HG03460 (cell line): Measurements from ENCODE around the gene DPYD.

Source experiments
- ATAC-seq: cut with Tn5 transposase; IDR thresholded peaks from one replicate; pipeline ENCODE4 v1.9.1; 2021; ENCODE audit not compliant: unreplicated experiment

The DPYD gene

DNA sequence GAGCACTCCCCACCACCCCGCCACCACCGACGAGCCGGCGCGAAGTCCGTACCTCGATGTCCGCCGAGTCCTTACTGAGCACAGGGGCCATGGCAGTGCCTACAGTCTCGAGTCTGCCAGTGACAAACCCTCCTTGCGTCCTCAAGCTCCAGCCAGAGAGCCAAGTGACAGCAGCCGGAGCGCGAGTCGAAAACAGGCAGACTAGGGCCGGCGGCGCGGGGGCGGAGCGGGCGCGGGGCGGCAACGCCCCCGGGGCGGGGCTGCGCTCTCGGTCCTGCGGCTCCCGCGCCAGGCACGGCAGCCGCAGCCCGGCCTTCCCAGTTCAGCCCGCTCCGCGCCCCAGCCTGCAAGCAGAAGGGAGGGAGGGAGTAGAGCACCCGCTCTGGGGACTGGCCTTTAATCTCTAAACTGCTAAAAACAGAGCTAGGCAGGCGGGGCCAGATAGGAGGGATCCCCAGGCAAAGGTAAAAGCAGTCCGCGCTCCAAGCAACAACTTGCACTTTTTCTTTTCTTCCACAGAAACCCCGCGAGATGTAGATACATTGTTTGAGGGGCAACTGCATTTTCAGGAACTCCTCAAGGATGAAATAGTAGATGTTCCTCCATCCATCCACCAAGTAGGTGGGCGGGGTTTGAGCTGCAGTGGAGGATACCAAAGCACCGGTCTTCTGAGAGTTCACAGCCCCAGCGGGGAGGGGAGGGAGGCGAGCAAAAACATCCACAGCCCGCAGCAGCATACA, at the start of gene DPYD:
Gene DPYD (minus strand): TSS at position 203 of the 740 bp plus-strand sequence. CDS start 112 bp downstream, at position 91.
- ATAC-seq = peak; percentile 85

DNA sequence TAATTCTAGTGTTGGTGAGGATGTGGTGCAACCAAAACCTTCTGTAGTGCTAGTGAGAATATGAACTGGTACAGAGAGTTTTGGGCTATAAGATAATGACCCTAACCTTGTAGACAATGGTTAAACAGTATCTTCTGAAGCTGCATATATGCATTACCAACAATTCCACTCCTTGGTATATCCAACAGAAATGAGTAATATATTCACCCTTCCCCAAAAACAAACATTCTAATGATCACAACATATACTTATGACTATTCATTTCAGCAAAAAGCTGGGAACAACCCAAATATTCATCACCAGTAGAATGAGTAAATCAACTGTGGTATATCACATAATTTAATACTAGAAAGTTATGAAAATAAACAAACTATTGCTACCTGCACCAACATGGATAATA, 39.6 kb upstream of the DPYD start:
- ATAC-seq = no peak

DNA sequence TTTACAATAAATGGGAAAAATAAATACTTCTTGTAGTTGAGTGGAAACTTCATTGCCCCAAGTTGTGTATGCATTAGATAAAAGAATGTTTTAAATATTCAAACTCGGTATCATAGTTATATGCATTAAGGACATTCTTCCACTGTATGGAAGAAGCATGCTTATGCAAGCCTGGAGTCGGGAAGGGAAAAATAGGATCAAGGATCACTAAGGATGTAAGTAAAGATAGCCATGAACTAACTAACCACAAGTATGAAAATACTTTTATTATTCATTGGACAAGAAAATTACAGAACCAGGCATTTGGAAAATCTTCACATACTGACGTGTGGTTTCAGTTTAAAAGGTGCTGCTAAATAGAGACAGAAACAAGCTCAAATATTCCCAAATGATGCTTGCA, 26.9 kb upstream of the DPYD start:
- no peak for ATAC-seq

DNA sequence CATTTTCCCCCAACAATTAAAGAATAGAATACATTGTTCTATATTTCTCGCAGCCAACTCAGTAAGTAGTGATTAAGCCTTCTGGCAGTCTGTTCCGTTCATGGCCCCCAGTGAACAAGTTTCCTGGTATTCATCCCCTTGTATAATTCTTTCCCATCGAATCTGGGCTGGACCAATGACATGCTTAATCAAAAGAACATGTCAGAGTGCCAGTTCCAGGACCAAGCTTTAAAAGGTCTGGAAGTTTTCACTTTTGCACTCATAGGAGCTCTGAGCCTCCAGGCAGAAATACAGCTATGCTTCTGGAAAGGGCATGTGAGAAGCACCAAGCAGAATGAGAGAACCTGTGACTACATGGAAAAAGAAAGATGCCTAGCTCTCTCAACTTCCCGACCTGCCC, 22.5 kb upstream of the DPYD start:
- ATAC-seq = no peak

DNA sequence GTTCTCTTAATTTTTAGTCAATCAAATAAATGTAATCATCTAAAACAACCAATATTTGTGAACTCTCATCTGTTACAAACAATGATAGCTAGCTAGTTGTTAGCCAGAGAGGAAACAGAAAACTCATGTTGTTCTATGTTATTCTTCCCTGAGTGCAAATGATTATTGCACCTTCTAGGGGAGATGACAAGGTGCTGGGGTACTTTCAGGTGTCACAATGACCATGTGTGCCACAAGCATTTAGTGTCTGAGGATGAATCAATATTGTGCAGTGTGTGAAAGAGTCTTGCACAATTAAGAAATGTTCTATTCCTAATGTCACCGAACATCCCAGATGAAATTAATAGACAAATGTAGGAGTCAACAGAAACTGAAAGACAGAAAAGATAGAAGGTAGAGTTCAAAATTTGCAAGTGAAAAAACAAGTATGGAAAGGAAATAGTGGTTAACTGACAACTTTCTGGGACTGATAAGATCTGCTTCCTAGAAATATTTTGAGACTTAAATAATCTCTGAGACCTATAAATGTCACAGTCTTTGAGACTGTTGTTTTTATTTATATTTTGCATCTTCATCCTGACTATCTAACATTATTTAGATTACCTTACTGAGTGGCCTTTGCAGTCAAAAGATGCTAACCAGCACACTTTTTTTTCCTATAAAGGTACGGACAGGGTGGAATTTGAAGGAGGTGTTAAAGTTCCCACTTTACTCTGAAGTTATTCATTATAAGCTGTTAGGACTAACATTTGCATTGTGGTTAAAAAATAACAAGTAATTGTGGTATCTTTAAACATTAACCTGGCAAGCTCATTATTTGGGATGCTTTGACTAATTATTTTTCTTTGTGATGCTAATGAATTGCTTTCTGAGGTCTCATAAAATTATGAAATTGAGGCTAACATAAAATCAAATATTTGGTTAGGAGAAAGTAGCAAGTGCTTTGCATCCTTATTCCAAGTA, 21.6 kb upstream of the DPYD start:
- ATAC-seq = no peak

DNA sequence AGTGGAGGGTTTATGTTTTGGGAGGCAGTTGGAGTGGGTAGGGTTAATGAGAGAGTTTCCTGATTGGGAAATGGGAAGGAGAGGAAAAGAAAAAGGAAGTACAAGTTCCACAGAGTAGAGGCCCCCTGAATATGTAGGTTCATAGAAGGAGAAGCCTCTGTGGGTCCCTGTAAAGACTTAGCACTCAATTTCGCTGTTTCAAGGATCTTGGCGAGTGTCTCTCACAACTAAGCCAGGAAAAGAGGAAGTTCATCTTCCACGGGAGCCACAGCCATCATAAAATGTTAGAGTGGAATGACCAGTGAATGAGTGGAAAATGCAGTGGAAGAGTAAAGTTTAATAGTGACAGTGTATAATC, 17.4 kb upstream of the DPYD start:
- ATAC-seq = no peak

DNA sequence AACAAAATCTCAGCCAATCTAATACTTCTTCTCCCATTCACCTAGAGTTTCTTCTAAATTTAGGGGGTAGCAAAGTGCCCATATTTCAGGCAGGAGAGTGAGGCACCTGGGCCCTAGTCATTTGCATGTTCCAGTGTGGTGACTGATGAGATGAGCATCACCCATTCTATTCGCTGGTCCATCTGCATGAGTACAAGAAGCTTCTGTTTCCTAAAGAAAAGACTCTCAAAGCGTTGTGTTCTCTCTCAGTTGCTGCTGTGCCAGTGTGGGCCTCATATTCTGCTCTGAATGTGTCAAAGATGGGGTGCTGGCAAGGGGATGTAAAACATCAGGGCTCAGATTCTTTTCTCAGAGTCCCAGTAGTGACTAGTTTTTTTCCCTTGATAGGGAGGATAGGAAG, 16.1 kb upstream of the DPYD start:
- no peak for ATAC-seq

DNA sequence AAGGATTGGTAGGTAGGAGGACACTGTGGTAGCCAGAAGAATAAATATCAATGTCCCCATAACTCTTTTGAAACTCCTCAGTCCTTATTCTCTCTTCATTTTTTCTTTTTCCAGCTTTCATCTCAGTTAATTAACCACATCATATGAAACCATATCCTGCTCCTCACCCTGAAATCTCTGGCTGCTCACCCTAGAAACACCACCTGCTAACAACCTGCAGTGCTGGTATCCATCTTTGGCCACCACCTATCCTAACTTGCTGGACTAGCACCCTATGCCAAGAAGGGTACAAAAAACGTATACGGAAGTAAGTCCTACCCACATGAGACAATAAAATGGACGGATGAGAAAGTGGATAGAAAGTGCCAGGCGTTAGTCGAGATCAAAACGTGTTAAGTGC, 13.7 kb upstream of the DPYD start:
- no peak for ATAC-seq

DNA sequence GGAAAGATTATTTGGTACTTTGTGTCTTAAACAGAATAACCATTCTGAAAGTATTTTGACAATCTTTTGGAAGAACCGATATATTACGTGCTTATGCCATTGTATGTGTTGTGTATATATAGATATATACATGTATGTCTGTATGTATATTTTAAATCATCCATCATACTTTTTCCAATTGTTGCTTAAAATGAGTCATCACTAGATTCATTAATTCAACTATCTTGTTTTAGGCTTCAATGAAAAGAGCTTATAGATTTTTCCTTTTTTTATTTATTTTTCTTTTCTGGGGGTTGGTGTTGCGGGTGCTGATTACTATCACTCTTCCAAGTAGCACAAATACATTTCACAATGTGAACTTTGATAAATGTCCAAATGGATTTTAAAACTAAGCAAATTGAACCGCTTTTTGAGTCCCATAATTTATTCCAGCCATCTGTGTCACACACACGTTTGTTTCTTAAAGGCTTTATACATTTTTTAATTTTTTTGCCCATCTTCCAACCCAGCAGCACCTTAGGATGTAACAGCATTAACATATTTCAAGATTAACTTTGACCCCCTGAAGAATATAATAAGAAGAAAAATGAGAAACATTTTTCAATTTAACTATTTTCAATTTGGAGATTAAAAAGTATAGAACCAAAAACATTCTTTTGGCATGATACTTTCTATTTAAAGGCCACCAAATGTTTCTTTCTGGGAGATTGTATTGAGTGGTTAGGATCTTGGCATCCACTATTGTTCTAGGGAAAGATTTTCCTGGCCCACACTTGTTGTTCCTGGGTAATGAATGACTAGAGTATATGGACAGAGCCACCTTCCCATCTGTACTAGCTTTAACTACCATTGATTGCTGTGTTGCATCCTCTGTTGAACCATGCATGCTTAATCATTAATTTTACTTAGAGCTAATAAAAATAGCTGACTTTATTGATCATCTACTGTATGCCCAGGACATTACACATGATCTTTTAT, 9.3 kb upstream of the DPYD start:
- ATAC-seq = no peak

DNA sequence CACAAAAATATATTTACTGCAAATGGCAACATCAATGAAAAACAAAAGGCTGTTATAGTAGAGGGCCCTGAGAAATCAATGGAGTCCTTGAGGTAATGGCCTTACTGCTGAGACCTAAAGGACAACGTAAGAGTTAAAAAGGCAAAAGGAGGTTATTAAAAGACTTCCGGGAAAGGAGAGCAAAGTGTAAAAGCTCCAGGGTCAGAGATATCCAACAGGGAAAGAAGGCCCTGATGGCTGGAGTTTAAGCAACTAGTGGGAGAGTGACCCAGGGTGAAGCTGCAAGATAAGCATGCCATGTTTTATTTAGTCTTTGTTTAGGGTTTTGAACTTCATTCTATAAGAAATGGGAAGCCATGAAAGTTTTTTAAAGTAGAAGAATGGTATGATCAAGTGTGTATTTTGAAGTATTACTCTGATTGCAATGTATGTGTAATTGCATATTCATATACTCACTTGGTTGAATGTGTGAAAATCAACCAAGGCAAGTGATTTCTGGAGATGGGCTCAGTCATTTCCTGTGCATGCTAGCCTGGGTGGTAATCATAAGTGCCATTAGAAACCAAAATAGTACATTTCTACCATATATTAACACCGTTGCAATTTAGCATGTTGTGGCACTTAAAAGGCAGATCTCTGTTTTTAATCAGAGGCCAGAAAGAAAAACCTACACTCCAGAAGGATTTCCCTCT, 5.3 kb upstream of the DPYD start:
- ATAC-seq = no peak

DNA sequence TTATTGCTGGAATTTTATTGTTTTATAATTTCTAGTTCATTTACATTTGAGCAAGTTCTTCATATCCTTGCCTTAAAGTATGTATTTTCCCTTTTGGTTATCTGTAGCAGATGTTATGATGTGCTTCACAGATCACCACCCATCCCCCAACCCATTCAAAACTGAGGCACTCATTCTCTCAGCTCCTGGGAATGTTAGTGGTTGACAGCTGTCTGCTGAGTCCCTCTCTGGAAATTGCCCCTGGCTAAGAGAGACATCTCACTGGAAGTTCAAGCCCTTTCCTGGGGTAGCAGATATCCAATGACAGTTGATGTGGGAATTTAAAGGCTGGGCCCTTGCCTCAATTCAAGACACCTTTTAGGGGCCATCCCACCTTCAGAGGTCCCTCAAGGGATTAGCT, 4.3 kb upstream of the DPYD start:
- no peak for ATAC-seq

DNA sequence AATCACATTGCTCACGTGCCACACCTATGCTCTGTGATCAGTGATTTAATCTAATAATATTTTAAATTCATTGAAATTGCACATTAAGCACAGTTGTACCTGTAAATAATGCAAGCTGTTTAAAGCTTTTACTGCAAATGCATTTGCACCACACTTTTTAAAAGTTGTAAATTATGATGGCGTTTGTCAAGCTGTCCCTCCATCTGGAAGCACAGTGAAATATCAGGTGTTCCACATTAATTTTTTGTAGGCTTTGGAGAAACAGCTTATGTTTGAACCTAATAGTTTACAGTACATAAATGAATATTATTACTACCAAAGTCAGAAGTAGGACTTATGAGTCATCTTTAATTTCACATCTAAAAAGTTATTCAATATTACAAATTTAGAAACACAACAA, 3.0 kb upstream of the DPYD start:
- ATAC-seq = no peak

DNA sequence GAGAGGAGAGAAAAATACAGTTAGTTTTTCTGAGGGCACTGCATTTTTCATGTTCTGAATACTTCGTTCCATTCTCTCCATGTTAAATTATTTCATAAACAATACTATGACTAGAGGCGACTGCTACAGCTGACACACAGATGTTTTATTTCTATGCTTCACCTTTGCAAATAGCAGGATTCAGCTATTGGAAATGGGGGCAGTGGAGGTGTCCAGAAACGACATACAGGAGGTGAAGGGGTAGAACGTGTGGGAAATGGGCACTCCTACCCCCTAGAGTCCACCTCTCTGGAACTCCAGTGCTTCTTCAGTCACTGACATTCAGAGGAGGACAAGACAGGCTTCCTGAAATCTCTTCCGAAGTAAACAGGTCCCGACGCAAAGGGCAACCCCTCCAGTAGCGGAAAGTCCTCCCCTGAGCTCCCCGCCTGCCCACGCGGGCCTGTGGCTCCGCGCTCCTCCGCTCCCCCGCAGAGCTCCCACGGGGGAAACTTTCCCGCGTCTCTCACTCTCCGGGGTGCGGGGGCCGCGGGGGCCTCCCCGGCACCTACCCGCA, 480 bp downstream of the DPYD start:
- ATAC-seq = peak; percentile 29

DNA sequence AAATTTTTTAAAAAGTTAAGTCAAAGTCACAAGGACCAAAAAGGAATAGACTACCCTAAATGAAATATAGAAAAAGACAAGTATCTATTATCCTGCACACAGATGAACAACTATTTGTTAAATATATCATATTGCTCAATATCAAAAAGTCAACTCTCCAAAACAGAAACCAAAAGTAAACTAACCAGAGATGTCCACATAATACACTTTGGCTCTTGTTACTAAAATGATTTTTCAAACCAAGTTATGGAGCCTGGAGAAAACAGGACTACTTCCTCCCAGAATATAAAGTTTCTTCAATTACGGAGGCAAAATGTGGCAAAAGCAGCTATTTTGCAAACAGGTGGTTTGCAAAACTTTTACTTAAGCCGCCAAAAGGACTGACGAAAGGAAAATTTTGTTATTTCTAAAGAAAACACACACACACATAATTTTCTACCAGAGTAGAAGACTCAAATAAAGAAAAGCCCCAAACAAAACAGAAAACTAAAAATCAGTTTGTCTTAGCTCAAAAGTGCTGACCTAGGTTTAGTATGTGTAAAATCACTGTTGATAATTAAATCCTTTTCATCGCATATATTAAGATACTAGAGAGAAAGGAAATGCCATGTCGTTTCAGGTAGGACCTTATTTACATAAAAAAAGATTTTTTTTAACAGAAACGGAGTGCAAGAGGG, 1.1 kb downstream of the DPYD start:
- ATAC-seq = no peak

DNA sequence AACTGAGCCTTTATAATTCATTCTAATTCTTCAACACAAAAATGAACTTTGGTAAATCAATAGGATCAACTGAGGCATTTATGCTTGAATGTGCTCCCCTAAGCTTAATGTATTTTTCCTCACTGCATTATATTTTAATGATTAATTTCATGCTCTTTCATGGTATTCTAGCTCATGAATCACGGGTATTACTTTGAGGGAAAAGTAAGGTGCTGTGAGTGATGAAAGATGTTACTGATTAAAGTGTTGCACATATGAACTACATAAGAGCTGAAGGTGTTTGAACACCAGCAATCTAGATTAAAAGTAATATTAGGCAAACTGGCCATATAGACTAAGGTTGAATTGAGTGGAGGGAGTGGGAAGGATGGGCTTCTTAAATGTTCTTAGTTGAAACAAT, 1.9 kb downstream of the DPYD start:
- no peak for ATAC-seq

DNA sequence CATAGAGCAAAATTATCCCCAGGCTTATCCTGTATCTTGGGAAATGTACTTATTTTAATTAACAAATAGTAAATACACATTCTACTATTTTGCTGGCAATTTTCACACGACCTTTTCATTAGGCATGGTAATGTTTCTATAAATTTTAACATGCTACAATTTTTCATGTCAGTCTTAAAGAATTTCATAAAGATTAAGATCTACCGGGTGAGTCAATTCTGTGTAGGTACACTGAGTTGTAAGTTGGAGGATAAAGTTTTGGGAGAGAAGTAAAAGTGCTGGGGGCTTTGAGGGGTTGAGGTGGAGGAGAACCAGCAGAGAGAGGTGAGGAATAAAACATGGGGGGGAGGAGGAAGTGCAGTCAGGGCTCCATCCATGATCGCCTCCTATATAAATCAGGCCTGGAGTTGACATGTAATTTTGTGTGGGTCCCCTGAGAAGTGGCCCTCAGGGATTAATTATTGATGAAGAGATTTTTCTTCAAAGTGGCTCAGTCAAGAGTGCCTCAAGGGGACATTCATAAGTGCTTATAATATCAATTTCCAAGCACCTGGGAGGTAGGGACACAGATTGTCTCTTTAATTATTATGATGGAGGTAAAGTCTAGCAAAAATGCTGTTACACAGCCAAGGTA, 7.2 kb downstream of the DPYD start:
- ATAC-seq = no peak

DNA sequence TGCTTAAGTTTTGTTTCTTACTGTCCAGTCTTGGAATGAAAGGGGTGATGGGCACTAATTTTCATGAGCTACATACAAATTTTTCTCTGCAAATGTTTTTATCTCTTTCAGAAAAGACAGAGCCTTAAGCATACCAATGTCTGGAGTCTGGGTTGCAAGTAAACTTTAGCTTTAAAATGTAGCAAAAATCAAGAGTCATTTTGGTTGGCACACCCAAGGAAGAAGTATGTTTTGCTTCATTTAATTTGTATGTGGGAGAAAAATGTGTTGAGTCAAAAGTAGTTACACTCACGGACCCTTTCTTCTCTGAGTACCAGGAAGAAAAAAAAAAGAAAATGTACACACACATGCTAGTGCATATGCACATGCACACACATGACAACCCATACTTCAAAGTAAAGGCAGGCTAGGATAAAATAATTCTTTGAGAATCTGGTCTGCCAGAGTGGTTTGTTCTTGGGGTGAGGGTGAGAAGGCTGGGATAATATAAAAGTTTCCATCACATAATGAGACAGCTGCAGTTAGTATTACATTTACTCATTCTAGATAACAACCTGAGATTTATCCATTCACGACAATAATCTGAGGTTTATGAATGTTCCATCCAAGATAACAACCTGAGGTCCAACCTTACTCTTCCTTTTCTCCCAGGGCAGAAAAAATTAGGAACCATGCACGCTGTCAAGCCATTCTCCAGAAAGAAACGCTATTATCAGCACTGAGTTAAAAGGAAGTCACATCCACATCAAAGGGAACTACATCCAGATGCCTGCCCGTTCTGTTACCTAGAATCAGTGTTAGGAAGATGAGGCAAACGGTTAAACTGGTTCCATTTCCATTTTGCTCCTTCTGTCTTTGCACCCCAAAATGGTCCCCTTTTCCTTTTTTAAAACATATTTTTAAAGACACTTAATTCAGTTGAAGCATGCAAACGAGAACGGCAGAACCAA, 9.3 kb downstream of the DPYD start:
- ATAC-seq = no peak

DNA sequence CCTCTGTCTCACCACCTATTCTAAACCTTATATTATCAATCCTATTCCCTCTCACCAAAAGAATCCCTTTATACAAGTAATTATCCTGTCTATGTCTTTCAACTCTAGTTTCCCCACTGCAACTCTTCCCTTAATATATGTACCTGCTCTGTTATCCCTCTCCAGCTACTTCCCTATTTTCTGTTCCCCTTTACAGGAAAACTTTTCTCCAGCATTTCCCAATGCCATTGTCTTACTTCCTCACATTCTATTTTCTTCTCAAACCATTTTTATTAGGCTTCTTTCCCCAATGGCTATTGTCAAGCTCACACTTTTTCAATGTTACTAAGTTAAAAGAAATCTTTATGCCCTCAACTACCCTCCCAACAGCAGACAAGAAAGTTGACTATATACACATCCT, 11.6 kb downstream of the DPYD start:
- no peak for ATAC-seq
